ENCODE measurements around the gene WDR20. TPM values are rescaled to one million over a fixed set of nuclear protein-coding genes. Genes with fewer than 3 reads are reported as not detected.

The WDR20 gene
- total RNA-seq, 3 donors from 2014 or later (not counting 1 experiment from before 2014, with no cell fraction given), result 55.5 to 66.7 (median 62.2) TPM

- no peaks in the 10 kb centered on the region for H3K36me3 Mint-ChIP-seq
- no peaks in the 10 kb centered on the region for H3K9me3 ChIP-seq (ENCODE audit: control insufficient read depth, insufficient read depth, low read length)
- 90% methylated on average over 22 of the region's 22 CpGs for WGBS (ENCODE audit: insufficient coverage)
- no peaks in the 10 kb centered on the region for H3K27me3 Mint-ChIP-seq (ENCODE audit: low read depth in 2 of 2)
- ATAC-seq (no peak), DNase-seq (no peak)
- H3K27ac Mint-ChIP-seq, result no peak overlapping the region
- H3K27me3 ChIP-seq (ENCODE audit: control insufficient read depth, insufficient read depth, low read length), result no peaks in the 10 kb centered on the region
- no peak overlapping the region for H3K27ac ChIP-seq (ENCODE audit: low read length)
- H3K9me3 Mint-ChIP-seq, result no peaks in the 10 kb centered on the region
- H3K4me1 Mint-ChIP-seq, result no peaks in the 10 kb centered on the region
- H3K36me3 ChIP-seq (ENCODE audit: control insufficient read depth, insufficient read depth, low read length), result no peaks in the 10 kb centered on the region
- intact Hi-C loops (cut with micrococcal nuclease), result no loop called here
- no peak overlapping the region for H3K4me3 ChIP-seq (ENCODE audit: low read length)
- no peaks in the 10 kb centered on the region for H3K4me1 ChIP-seq (ENCODE audit: control insufficient read depth, insufficient read depth, low read length)
- no peak overlapping the region for H3K4me3 Mint-ChIP-seq
- TF ChIP-seq CTCF (IDR thresholded peaks at IDR 0.05), result no peak
These were observed 92.0 kb downstream of the WDR20 start for GRCh38 chr14:102231476-102232347.

- H3K36me3 Mint-ChIP-seq, result no peaks in the 10 kb centered on the region
- H3K4me1 Mint-ChIP-seq, result no peaks in the 10 kb centered on the region
These were observed 92.6 kb downstream of the WDR20 start for GRCh38 chr14:102232348-102232625.

GRCh38 chr14:102233081-102233480 lies 93.4 kb downstream of the WDR20 start:
- 87% methylated on average over 6 of the region's 6 CpGs for WGBS (ENCODE audit: insufficient coverage)
- no peaks in the 10 kb centered on the region for H3K36me3 Mint-ChIP-seq
- Histone ChIP-seq H3K27me3 (ENCODE audit: control insufficient read depth, insufficient read depth, low read length) (no peaks in the 10 kb centered on the region), H3K9me3 (ENCODE audit: control insufficient read depth, insufficient read depth, low read length) (no peaks in the 10 kb centered on the region), H3K27ac (ENCODE audit: low read length) (no peak overlapping the region), H3K4me1 (ENCODE audit: control insufficient read depth, insufficient read depth, low read length) (no peaks in the 10 kb centered on the region), H3K4me3 (ENCODE audit: low read length) (no peak overlapping the region), H3K36me3 (ENCODE audit: control insufficient read depth, insufficient read depth, low read length) (no peaks in the 10 kb centered on the region)
- TF ChIP-seq CTCF (IDR thresholded peaks at IDR 0.05), result no peak
- no peak overlapping the region for H3K27ac Mint-ChIP-seq
- no peak for ATAC-seq
- no peaks in the 10 kb centered on the region for H3K9me3 Mint-ChIP-seq
- H3K4me1 Mint-ChIP-seq, result no peaks in the 10 kb centered on the region
- DNase-seq, result no peak
- H3K4me3 Mint-ChIP-seq, result no peak overlapping the region
- H3K27me3 Mint-ChIP-seq (ENCODE audit: low read depth in 2 of 2), result no peaks in the 10 kb centered on the region
- intact Hi-C loops (cut with micrococcal nuclease), result no loop called here

More at GRCh38 chr14:102232348-102232625, 92.6 kb downstream of the WDR20 start:
- Histone ChIP-seq H3K9me3 (ENCODE audit: control insufficient read depth, insufficient read depth, low read length) (no peaks in the 10 kb centered on the region), H3K4me3 (ENCODE audit: low read length) (no peak overlapping the region), H3K27ac (ENCODE audit: low read length) (no peak overlapping the region), H3K36me3 (ENCODE audit: control insufficient read depth, insufficient read depth, low read length) (no peaks in the 10 kb centered on the region), H3K4me1 (ENCODE audit: control insufficient read depth, insufficient read depth, low read length) (no peaks in the 10 kb centered on the region), H3K27me3 (ENCODE audit: control insufficient read depth, insufficient read depth, low read length) (no peaks in the 10 kb centered on the region)
- WGBS (ENCODE audit: insufficient coverage), result 92% methylated on average over 9 of the region's 9 CpGs
- no peak for TF ChIP-seq CTCF (IDR thresholded peaks at IDR 0.05)
- no peak overlapping the region for H3K4me3 Mint-ChIP-seq
- H3K27ac Mint-ChIP-seq, result no peak overlapping the region
- intact Hi-C loops (cut with micrococcal nuclease), result no loop called here
- H3K27me3 Mint-ChIP-seq (ENCODE audit: low read depth in 2 of 2), result no peaks in the 10 kb centered on the region
- DNase-seq, result no peak
- no peaks in the 10 kb centered on the region for H3K9me3 Mint-ChIP-seq
- no peak for ATAC-seq

Measured in natural killer cell (primary cell).